Measurements from ENCODE around the gene CHST9.
"Not testable (repeated sequence)": the region's sequence is repeated elsewhere in the genome, so short reads cannot be mapped to it uniquely, and the experiment has no call there.

Gene CHST9

DNA sequence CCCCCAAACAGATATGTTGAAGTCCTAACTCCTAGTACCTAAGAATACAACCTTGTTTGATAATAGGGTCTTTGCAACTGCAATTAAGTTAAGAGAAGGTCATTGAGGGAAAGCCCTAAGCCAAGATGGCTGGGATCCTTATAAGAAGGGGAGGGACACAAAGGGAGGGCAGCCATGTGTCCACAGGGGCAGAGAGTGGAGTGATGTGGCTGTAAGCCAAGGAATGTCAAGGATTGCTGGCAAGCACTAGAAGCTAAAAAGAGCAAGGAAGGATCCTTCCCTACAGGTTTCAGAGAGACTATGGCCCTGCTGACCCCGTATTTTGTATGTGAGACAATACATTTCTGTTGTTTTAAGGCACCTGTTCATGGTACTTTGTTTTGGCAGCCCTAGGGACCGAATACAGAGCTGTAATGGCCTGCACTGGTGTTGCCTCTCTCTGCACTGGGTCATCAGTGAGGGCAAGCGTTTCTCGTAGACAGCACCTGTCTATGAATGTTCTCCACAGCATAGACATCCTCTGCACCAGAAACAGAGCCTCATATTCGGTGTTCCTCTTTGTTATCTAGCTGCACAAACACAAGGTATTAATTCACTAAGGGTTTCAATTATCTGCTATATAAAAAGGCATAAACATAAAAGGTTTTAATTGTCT lies 244.2 kb downstream of the CHST9 start:
- no peak overlapping the region for H3K4me3 ChIP-seq (ENCODE audit: low read depth, low read length)
- TF ChIP-seq, protein P1, sequence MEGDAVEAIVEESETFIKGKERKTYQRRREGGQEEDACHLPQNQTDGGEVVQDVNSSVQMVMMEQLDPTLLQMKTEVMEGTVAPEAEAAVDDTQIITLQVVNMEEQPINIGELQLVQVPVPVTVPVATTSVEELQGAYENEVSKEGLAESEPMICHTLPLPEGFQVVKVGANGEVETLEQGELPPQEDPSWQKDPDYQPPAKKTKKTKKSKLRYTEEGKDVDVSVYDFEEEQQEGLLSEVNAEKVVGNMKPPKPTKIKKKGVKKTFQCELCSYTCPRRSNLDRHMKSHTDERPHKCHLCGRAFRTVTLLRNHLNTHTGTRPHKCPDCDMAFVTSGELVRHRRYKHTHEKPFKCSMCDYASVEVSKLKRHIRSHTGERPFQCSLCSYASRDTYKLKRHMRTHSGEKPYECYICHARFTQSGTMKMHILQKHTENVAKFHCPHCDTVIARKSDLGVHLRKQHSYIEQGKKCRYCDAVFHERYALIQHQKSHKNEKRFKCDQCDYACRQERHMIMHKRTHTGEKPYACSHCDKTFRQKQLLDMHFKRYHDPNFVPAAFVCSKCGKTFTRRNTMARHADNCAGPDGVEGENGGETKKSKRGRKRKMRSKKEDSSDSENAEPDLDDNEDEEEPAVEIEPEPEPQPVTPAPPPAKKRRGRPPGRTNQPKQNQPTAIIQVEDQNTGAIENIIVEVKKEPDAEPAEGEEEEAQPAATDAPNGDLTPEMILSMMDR (IDR thresholded peaks at IDR 0.05; ENCODE audit: low read depth, low read length), result no peak

- TF ChIP-seq, protein P1 (IDR thresholded peaks at IDR 0.05; ENCODE audit: low read depth, low read length), result no peak
Observed at GRCh38 chr18:26931659-26932058, 253.4 kb downstream of the CHST9 start.

DNA sequence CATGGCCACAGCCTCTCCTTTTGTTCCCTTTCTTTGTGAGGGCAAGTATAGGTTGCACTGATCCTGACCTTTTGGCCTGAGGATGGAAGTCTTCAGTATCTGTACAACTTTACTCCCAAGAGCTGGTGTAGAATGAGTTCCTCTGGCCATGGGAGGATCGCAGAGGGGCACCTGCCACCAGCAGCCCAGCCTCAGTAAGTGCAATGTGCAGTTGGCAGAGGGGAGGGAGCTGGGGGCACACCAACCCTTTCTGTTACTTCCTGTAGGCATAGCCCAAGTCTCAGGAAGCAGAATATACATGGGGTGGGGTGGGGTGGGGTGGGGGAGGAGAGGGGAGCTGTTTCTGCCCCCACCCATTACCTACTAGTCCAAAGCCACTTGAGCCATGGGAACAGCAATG lies 254.5 kb downstream of the CHST9 start:
- TF ChIP-seq, protein P1 (IDR thresholded peaks at IDR 0.05; ENCODE audit: low read depth, low read length), result no peak

More at GRCh38 chr18:26931659-26932058, 253.4 kb downstream of the CHST9 start:
- H3K4me3 ChIP-seq (ENCODE audit: low read depth, low read length), result no peak overlapping the region

GRCh38 chr18:26928670-26929313 lies 256.3 kb downstream of the CHST9 start:
- H3K4me3 ChIP-seq (ENCODE audit: low read depth, low read length), result no peak overlapping the region

More for the DNA sequence above, 254.5 kb downstream of the CHST9 start:
- no peak overlapping the region for H3K4me3 ChIP-seq (ENCODE audit: low read depth, low read length)

DNA sequence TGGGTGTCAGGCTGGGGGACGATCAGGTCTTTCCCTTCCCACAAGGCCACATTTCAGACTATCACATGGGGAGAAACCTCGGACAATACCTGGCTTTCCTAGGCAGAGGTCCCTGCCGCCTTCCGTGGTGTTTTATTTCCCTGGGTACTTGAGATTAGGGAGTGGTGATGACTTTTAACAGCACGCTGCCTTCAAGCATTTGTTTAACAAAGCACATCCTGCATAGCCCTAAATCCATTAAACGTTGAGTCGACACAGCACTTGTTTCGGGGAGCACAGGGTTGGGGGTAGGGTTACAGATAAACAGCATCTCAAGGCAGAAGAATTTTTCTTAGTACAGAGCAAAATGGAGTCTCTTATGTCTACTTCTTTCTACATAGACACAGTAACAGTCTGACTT lies 257.3 kb downstream of the CHST9 start:
- H3K4me3 ChIP-seq (ENCODE audit: low read depth, low read length), result not testable (repeated sequence)

More at GRCh38 chr18:26928670-26929313, 256.3 kb downstream of the CHST9 start:
- TF ChIP-seq, protein P1 (IDR thresholded peaks at IDR 0.05; ENCODE audit: low read depth, low read length), result no peak

DNA sequence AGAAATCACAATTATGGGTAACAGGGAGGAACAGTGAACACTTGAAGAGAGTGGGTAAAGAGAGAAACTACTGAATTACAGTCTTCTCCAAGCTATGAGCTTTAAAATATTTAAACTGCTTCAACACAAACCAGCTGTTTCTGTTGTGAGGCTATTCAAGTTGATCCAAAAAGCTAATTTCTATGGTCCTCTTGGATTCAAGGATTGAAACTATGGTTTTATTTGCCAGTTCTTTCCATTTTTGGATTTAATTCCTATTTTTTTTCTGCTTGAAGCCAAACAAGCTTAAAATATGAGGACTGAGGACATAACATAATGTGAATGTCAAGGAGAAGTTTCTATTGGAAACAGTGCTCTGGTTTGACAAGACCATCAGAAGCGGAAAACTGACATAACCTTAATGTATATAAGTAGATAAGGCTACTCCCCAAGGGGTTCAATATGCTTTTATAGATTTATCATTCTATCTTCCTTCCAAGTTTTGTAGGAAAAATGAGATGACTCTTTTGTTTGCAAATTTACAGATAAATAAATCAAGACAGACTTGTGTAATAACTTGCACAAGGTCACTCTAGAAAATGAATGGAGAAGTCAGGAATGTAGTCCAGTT lies 258.9 kb downstream of the CHST9 start:
- no peak overlapping the region for H3K4me3 ChIP-seq (ENCODE audit: low read depth, low read length)
- TF ChIP-seq, protein P1 (IDR thresholded peaks at IDR 0.05; ENCODE audit: low read depth, low read length), result no peak

DNA sequence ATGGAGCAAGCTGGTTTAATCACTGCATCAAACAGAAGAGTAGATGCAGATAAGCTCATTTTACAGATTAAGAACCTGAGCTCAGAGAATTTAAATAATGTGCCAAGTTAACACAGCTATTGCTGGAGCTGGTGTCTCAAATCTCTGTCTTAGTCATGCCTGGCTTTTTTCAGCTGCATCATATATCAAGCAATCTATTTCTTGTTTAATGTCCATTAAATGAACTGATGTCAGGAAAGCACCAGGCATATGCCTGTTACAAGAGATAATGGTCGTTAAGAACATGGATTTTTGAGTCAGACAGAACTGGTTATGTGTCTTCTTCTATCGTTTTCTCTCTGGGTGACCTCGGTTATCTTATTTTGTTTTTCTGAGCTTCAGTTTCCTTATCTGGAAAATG lies 259.8 kb downstream of the CHST9 start:
- TF ChIP-seq, protein P1 (IDR thresholded peaks at IDR 0.05; ENCODE audit: low read depth, low read length), result no peak
- H3K4me3 ChIP-seq (ENCODE audit: low read depth, low read length), result no peak overlapping the region

Data from WI38 (cell line).